HG03558 (cell line): ENCODE results near the gene SMCO3.

Experiments
- ATAC-seq: cut with Tn5 transposase; IDR thresholded peaks from one replicate; pipeline ENCODE4 v1.9.1; 2021; ENCODE audit warnings: moderate number of reproducible peaks; ENCODE audit not compliant: unreplicated experiment; ENCODE audit errors: extremely low read depth

SMCO3 gene

DNA sequence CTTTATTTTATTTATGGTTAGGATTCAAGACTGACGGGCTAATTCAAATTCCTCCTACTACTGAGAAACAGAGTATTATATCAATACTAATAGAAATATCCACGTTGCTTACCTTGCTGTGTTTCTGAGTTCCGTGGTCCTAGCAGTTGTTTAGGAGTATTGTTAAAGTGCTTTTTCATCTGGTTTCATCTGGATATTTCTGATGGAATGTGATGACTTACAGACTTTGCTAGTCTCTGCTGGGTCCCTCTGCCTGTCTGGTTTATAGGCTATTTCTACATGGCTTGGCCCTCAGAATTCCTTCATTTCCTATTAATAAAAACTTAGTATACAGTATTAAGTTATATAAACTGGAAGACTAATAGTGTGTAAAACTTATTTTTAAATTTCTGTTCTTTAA is at the start of gene SMCO3:
Gene SMCO3 (minus strand): TSS at position 169 of the 400 bp plus-strand sequence. CDS start 7,502 bp downstream, outside the sequence.
- ATAC-seq: no peak

DNA sequence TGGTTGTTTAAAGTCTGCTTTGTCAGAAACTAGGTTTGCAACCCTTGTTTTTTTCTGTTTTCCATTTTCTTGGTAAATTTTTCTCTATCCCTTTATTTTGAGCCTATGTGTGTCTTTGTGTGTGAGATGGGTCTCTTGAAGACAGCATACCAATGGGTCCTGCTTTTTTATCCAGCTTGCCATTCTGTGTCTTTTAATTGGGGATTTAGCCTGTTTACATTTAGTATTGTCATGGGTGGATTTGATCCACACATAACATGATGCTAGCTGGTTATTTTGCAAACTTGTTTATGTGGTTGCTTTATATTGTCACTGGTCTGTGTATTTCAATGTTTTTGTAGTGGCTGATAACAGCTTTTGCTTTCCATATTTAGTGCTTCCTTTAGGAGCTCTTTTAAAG is 46.5 kb upstream of the SMCO3 start:
- ATAC-seq: no peak

DNA sequence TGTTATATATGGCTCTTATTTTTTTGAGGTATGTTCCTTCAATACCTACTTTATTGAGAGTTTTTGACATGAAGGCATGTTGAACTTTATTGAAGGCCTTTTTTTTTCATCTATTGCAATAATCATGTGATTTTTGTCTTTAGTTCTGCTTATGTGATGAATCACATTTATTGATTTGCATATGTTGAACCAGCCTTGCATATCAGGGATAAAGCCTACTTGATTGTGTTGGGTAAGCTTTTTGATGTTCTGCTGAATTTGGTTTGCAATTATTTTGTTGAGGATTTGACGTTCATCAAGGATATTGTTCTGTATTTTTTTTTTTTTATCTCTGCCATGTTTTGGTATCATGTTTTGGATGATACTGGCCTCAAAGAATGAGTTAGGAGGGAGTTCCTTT is 44.5 kb upstream of the SMCO3 start:
- ATAC-seq: no peak

- no peak for ATAC-seq
Measured at GRCh38 chr12:14854586-14855183, 40.7 kb upstream of the SMCO3 start.

GRCh38 chr12:14853961-14854360 is 40.0 kb upstream of the SMCO3 start:
- ATAC-seq: no peak

GRCh38 chr12:14852880-14853279 is 38.9 kb upstream of the SMCO3 start:
- no peak for ATAC-seq

- no peak for ATAC-seq
Measured at GRCh38 chr12:14850929-14851663, 37.1 kb upstream of the SMCO3 start.

- no peak for ATAC-seq
Measured at GRCh38 chr12:14849661-14850060, 35.7 kb upstream of the SMCO3 start.

DNA sequence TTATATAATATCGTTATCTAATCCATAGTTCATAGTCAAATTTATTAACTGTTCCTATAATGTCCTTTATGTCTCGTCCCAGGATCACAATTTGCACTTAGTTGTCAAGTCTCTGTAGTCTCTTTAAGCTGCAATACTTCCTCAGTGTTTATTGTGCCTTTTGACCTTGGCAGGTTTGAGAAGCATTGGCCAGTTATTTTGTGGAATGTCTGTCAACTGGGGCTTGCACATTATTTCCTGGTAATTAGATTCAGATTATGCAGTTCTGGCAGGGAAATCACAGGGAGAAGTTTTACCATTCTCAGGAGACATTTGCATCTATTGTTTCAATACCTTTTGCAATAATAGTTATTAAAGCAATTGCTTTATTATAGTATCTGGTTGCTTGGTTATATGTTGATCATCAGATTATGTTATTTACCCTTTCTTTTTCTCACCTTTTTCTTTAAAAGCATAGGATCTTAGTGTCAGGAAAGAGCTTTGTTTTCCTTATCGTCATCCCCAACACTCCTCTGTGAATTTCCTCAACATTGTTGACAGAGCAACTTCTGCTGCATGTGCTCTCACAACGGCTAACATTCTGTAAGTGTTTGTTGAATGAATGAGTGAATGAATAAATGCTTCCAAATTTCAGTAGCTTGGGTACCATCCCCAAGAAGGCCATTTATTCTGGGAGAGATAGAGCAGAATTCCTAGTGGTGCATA is 33.0 kb upstream of the SMCO3 start:
- ATAC-seq: no peak

DNA sequence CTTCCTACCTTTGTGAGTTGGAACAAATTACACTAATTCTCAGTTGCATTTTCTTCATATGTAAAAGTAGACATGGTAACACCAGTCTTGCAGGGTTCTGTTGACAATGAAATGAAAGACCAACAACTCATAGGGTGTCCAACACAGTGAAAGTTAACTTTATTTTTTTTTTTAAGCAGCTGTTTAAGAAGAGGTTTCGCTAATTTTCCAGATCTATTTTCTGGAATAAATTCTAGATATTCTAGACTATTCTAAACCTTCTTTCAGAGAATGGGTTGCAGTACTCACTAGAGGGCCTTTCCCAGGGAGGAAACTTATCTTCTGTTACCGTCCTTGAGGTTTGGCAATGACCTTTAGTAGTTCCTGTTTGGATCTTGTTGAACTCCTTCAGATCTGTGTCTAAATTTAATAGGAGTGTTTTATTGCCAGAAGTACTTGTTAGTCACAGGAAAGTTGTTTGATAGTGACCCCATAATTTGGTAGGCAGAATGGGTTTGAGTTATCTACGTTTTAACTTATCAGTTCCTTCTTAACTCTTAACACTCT is 32.1 kb upstream of the SMCO3 start:
- no peak for ATAC-seq

DNA sequence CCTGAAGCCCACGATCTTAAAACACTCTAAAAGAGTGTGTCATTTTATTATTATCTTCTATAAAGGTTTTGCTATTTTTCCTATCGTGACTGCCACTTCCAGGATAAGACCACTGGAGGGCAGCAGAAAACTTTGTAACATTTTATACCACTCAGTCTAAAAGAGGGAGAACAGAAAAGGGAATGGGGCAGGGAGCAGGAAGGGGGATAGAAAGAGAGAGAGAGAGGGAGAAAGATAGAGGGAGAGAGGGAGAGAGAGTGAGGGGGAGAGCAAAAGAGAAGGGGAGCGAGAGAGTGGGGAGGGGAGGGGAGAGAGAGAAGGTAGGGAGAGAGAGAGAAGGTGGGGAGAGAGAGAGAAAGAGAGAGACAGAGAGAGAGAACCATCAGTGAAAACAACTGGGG is 31.4 kb upstream of the SMCO3 start:
- ATAC-seq: no peak

- ATAC-seq: no peak
Measured at GRCh38 chr12:14844401-14844800, 30.4 kb upstream of the SMCO3 start.

- no peak for ATAC-seq
Measured at GRCh38 chr12:14843425-14843887, 29.5 kb upstream of the SMCO3 start, which contains the start of gene ART4. Gene ART4 (minus strand): TSS chr12:14843526. CDS start chr12:14843113, 413 bp downstream.

- no peak for ATAC-seq
Measured at GRCh38 chr12:14842315-14842714, 28.3 kb upstream of the SMCO3 start.

GRCh38 chr12:14841761-14842160 is 27.8 kb upstream of the SMCO3 start:
- no peak for ATAC-seq

GRCh38 chr12:14840616-14841015 is 26.6 kb upstream of the SMCO3 start:
- ATAC-seq: no peak

- ATAC-seq: no peak
Measured at GRCh38 chr12:14839262-14839661, 25.3 kb upstream of the SMCO3 start.

DNA sequence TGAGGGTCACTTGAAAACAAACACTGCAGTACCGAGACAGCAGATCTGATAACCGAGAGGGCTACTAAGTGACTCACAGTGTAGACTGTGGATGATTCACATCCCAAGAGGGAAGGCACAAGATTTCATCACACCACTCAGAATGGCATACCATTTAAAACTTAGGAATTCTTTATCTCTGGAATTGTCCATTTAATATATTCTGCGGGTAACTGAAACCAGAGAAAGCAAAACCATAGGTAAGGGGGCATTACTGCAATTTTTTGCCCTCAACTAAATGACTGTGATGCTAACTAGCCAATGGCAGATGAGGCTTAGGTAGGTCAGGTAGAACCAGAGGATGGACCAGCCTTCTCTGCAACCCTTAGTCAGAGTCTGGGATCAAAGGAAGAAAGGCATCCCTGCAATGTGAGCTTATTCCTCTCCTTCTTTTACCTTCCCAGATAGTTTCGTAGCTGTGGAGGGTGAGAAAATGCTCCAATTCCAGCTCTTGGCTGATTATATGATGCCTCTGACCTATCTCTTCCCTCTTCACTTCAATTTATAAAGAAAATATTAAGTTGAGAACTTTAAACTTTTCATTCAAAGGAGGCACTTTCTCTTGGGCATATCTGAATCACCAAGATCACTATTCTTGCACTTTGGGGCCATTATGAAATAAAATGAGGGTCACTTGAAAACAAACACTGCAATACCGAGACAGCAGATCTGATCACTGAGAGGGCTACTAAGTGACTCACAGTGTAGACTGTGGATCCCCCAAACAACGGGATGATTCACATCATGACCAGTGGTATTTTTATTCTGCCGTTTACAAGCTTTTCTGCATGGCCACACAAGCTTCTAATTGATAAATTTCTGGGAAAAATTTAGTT is 22.6 kb upstream of the SMCO3 start:
- ATAC-seq: no peak

- ATAC-seq: no peak
Measured at GRCh38 chr12:14834509-14834908, 20.5 kb upstream of the SMCO3 start.

GRCh38 chr12:14833952-14834351 is 20.0 kb upstream of the SMCO3 start:
- ATAC-seq: no peak
